GM23338 (cell line): ENCODE data around the gene IQCK. TPM values are rescaled to one million over a fixed set of nuclear protein-coding genes. Genes with fewer than 3 reads are reported as not detected.

ENCODE experiments used
- ATAC-seq: fragments of 200-7000 bp; cut with Tn5 transposase; 3 replicates; pipeline ENCODE4 v1.9.1; 2020
- DNase-seq: peaks from one replicate; pipeline ENCODE4 v3.0.0-alpha.2; 2015; ENCODE audit warnings: low spot score
- H2AFZ ChIP-seq: fragments of 200-600 bp; sonication (generic); 2 replicates; pipeline ENCODE4 v1.8.0; 2016; ENCODE audit warnings: antibody characterized with exemption, mild to moderate bottlenecking, moderate library complexity
- H3F3A ChIP-seq: fragments of 200-600 bp; sonication (generic); replicated peaks from 2 replicates; pipeline ENCODE4 v1.8.0; 2017; ENCODE audit warnings: antibody characterized with exemption, mixed run types, low read depth
- H3K27ac ChIP-seq: fragments of 200-600 bp; sonication (generic); 2 replicates; pipeline ENCODE4 v1.6.1; 2016; ENCODE audit warnings: low read depth
- H3K27me3 ChIP-seq: fragments of 200-600 bp; sonication (generic); 2 replicates; pipeline ENCODE4 v1.8.0; 2016; ENCODE audit warnings: mild to moderate bottlenecking, mixed run types, moderate library complexity; ENCODE audit not compliant: insufficient read depth
- H3K36me3 ChIP-seq: fragments of 200-600 bp; sonication (generic); 2 replicates; pipeline ENCODE4 v1.8.0; 2016; ENCODE audit warnings: mild to moderate bottlenecking; ENCODE audit not compliant: insufficient read depth
- H3K4me1 ChIP-seq: fragments of 200-600 bp; sonication (generic); 2 replicates; pipeline ENCODE4 v1.8.0; 2016; ENCODE audit warnings: mild to moderate bottlenecking, moderate library complexity; ENCODE audit not compliant: insufficient read depth
- H3K4me2 ChIP-seq: fragments of 200-600 bp; sonication (generic); 2 replicates; pipeline ENCODE4 v1.7.1; 2017; ENCODE audit warnings: mixed run types
- H3K4me3 ChIP-seq: fragments of 200-600 bp; sonication (generic); 2 replicates; pipeline ENCODE4 v1.6.1; 2016; ENCODE audit warnings: mixed run types
- H3K79me2 ChIP-seq: fragments of 200-600 bp; sonication (generic); replicated peaks from 2 replicates; pipeline ENCODE4 v1.8.0; 2017; ENCODE audit warnings: mild to moderate bottlenecking; ENCODE audit not compliant: insufficient read depth
- H3K9me2 ChIP-seq: fragments of 200-600 bp; sonication (generic); 2 replicates; pipeline ENCODE4 v1.8.0; 2017; ENCODE audit not compliant: insufficient read depth
- H4K20me1 ChIP-seq: fragments of 200-600 bp; sonication (generic); replicated peaks from 2 replicates; pipeline ENCODE4 v1.8.0; 2017; ENCODE audit warnings: mild to moderate bottlenecking; ENCODE audit not compliant: insufficient read depth
- H3K27ac Mint-ChIP-seq: 2 replicates; pipeline ENCODE4 v1.8.0; 2020; ENCODE audit warnings: inconsistent platforms, mild to moderate bottlenecking, moderate library complexity, mixed read lengths
- H3K27me3 Mint-ChIP-seq: 3 replicates; pipeline ENCODE4 v1.8.0; 2022; ENCODE audit warnings: low read depth, mild to moderate bottlenecking, moderate library complexity, mixed read lengths, inconsistent platforms; ENCODE audit not compliant: insufficient read depth, poor library complexity
- H3K36me3 Mint-ChIP-seq: 3 replicates; pipeline ENCODE4 v1.8.0; 2021; ENCODE audit warnings: low read depth, mild to moderate bottlenecking, inconsistent platforms, moderate library complexity, mixed read lengths
- H3K4me1 Mint-ChIP-seq: 3 replicates; pipeline ENCODE4 v1.8.0; 2020; ENCODE audit warnings: mild to moderate bottlenecking, inconsistent platforms, mixed read lengths
- H3K4me3 Mint-ChIP-seq: 3 replicates; pipeline ENCODE4 v1.8.0; 2021; ENCODE audit warnings: moderate library complexity, mild to moderate bottlenecking, inconsistent platforms, mixed read lengths
- H3K9me3 Mint-ChIP-seq: 3 replicates; pipeline ENCODE4 v1.8.0; 2020; ENCODE audit warnings: moderate library complexity, mild to moderate bottlenecking, inconsistent platforms, mixed read lengths
- CREB1 ChIP-seq: fragments of 250-450 bp; sonication (Bioruptor Pico); IDR thresholded peaks from 2 replicates; pipeline ENCODE4 v1.5.0; 2020; ENCODE audit warnings: low read depth, mild to moderate bottlenecking, moderate library complexity
- ETS1 ChIP-seq: IDR thresholded peaks from 2 replicates; pipeline ENCODE4 v1.6.1; 2016; ENCODE audit warnings: antibody characterized with exemption
- EZH2 ChIP-seq: fragments of 200-600 bp; sonication (generic); IDR thresholded peaks from one replicate; pipeline ENCODE4 v1.8.0; 2017; ENCODE audit warnings: antibody characterized with exemption, mild to moderate bottlenecking, low read depth; ENCODE audit not compliant: unreplicated experiment
- EZH2phosphoT487 ChIP-seq: fragments of 200-600 bp; sonication (generic); IDR thresholded peaks from one replicate; pipeline ENCODE4 v1.8.1; 2018; ENCODE audit warnings: antibody characterized with exemption; ENCODE audit not compliant: unreplicated experiment
- NANOG ChIP-seq: IDR thresholded peaks from 2 replicates; pipeline ENCODE4 v1.6.1; 2016; ENCODE audit warnings: antibody characterized with exemption, borderline replicate concordance
- POLR2AphosphoS5 ChIP-seq: IDR thresholded peaks from 2 replicates; pipeline ENCODE4 v1.6.1; 2016; ENCODE audit warnings: antibody characterized with exemption, low read depth
- REST ChIP-seq: IDR thresholded peaks from one replicate; pipeline ENCODE4 v1.6.1; 2018; ENCODE audit warnings: antibody characterized with exemption; ENCODE audit not compliant: unreplicated experiment
- ZNF331 ChIP-seq: fragments of 250-450 bp; sonication (Bioruptor Pico); IDR thresholded peaks from 2 replicates; pipeline ENCODE4 v1.5.0; 2020; ENCODE audit warnings: low read depth, mild to moderate bottlenecking, moderate library complexity
- ZNF462 ChIP-seq: fragments of 250-450 bp; sonication (Bioruptor Pico); IDR thresholded peaks from 2 replicates; pipeline ENCODE4 v1.5.0; 2020; ENCODE audit warnings: mild to moderate bottlenecking, moderate library complexity
- polyA plus RNA-seq: library from polyadenylated mRNA; unstranded; fragments of >200 nt; fragmentation: Nextera tagmentation; extraction: Ambion mirVana; gene quantifications from 2 replicates; pipeline ENCODE4 v1.2.1, GENCODE V29; 2016
- total RNA-seq: library from RNA; depleted of rRNA; stranded (reverse); fragments of >200 nt; shearing (Covaris generic); gene quantifications from 2 replicates; pipeline ENCODE4 v1.2.3, GENCODE V29; 2014

Gene IQCK
- total and polyA plus RNA-seq, 2 experiments from 2014 or later: 7.6 to 10.0 TPM

GRCh38 chr16:19817122-19817521, 99.1 kb downstream of the IQCK start:
- Histone ChIP-seq H3K36me3 (no peaks in the 10 kb centered on the region), H4K20me1 (no peaks in the 10 kb centered on the region), H3K4me3 (no peak overlapping the region), H3K27ac (no peak overlapping the region), H3F3A (0 out of 2 replicates have a peak, but pooled peaks cover 2% of the 10 kb centered on the region), H3K27me3 (no peaks in the 10 kb centered on the region), H3K9me2 (no peaks in the 10 kb centered on the region), H3K4me2 (no peak overlapping the region), H3K79me2 (no peaks in the 10 kb centered on the region), H2AFZ (no peak overlapping the region), H3K4me1 (no peaks in the 10 kb centered on the region)
- Mint-ChIP-seq H3K9me3 (peaks cover 11% of the 10 kb centered on the region), H3K4me1 (no peaks in the 10 kb centered on the region), H3K27me3 (peaks cover 5% of the 10 kb centered on the region), H3K4me3 (no peak overlapping the region), H3K27ac (no peak overlapping the region), H3K36me3 (peaks cover 8% of the 10 kb centered on the region; the same call in 2 of the 3 replicates)
- no peak for TF ChIP-seq ETS1
- no peak for TF ChIP-seq POLR2AphosphoS5
- no peak for TF ChIP-seq EZH2
- no peak for TF ChIP-seq NANOG
- no peak for TF ChIP-seq REST
- no peak for TF ChIP-seq CREB1 (CRISPR knock-in tag)
- TF ChIP-seq EZH2phosphoT487: no peak
- TF ChIP-seq ZNF462 (CRISPR knock-in tag): no peak
- TF ChIP-seq ZNF331 (CRISPR knock-in tag): no peak
- ATAC-seq (no peak), DNase-seq (no peak)
